NCI-H1092 (cell line): ENCODE data around the gene TMUB2.

ENCODE experiments used
- DNase-seq: peaks from one replicate; lab custom pipeline; 2025; lab: John Stamatoyannopoulos, UW

The TMUB2 gene

GRCh38 chr17:44203731-44204440 is 17.1 kb downstream of the TMUB2 start:
- DNase-seq, result peak; percentile 15

GRCh38 chr17:44204441-44204882 is 17.7 kb downstream of the TMUB2 start:
- DNase-seq, result no peak

- DNase-seq, result no peak
Measured at GRCh38 chr17:44205962-44206824, 19.4 kb downstream of the TMUB2 start.

- DNase-seq, result no peak
Measured at GRCh38 chr17:44206825-44207155, 20.0 kb downstream of the TMUB2 start.

- no peak for DNase-seq
Measured at GRCh38 chr17:44207319-44207718, 20.5 kb downstream of the TMUB2 start.

GRCh38 chr17:44207743-44208142 is 21.0 kb downstream of the TMUB2 start:
- DNase-seq, result no peak

- DNase-seq, result no peak
Measured at GRCh38 chr17:44209786-44210341, 23.1 kb downstream of the TMUB2 start.

GRCh38 chr17:44210342-44211192 is 23.8 kb downstream of the TMUB2 start:
- DNase-seq, result peak; percentile 51

- DNase-seq, result no peak
Measured at GRCh38 chr17:44211281-44212265, 24.8 kb downstream of the TMUB2 start.

GRCh38 chr17:44212507-44213402 is 26.0 kb downstream of the TMUB2 start:
- DNase-seq, result no peak

GRCh38 chr17:44213403-44214229 is 26.8 kb downstream of the TMUB2 start:
- DNase-seq, result no peak

- no peak for DNase-seq
Measured at GRCh38 chr17:44214230-44214494, 27.4 kb downstream of the TMUB2 start.

GRCh38 chr17:44214896-44215295 is 28.1 kb downstream of the TMUB2 start:
- no peak for DNase-seq

- no peak for DNase-seq
Measured at GRCh38 chr17:44216173-44216572, 29.4 kb downstream of the TMUB2 start.

GRCh38 chr17:44216694-44217093 is 29.9 kb downstream of the TMUB2 start:
- no peak for DNase-seq

- DNase-seq, result no peak
Measured at GRCh38 chr17:44217738-44218343, 31.1 kb downstream of the TMUB2 start.

- peak; percentile 94 for DNase-seq
Measured at GRCh38 chr17:44218344-44219107, 31.8 kb downstream of the TMUB2 start.

GRCh38 chr17:44219108-44219615 is 32.4 kb downstream of the TMUB2 start:
- DNase-seq, result peak; percentile 34
